ENCODE data around the gene FAM107B. TPM values are rescaled to one million over a fixed set of nuclear protein-coding genes. Genes with fewer than 3 reads are reported as not detected.
A peak's percentile ranks its signal among the peaks of the same experiment; 100 is the strongest.

Gene FAM107B
- polyA plus RNA-seq, 12 donors: 17.7 to 56.0 (median 24.0) TPM; not detected in 1

- no peak for DNase-seq
These were observed 267.5 kb downstream of the FAM107B start for GRCh38 chr10:14507176-14507575.

GRCh38 chr10:14502431-14502830 lies 272.3 kb downstream of the FAM107B start:
- DNase-seq: no peak

- DNase-seq: no peak
These were observed 274.4 kb downstream of the FAM107B start for GRCh38 chr10:14500172-14500765.

GRCh38 chr10:14499601-14499904 lies 275.1 kb downstream of the FAM107B start:
- no peak for DNase-seq

GRCh38 chr10:14498326-14498725 lies 276.4 kb downstream of the FAM107B start:
- DNase-seq: no peak

GRCh38 chr10:14491811-14492210 lies 282.9 kb downstream of the FAM107B start:
- no peak for DNase-seq

- DNase-seq: no peak
These were observed 285.0 kb downstream of the FAM107B start for GRCh38 chr10:14489522-14490177.

- no peak for DNase-seq
These were observed 287.2 kb downstream of the FAM107B start for GRCh38 chr10:14487488-14487883.

- no peak for DNase-seq
These were observed 287.8 kb downstream of the FAM107B start for GRCh38 chr10:14486777-14487487.

- DNase-seq: no peak
These were observed 288.7 kb downstream of the FAM107B start for GRCh38 chr10:14485986-14486385.

GRCh38 chr10:14483417-14483816 lies 291.3 kb downstream of the FAM107B start:
- DNase-seq: no peak

GRCh38 chr10:14481752-14482151 lies 292.9 kb downstream of the FAM107B start:
- DNase-seq: no peak

- no peak for DNase-seq
These were observed 293.7 kb downstream of the FAM107B start for GRCh38 chr10:14481014-14481413.

- DNase-seq: peak; percentile 87
These were observed 296.1 kb downstream of the FAM107B start for GRCh38 chr10:14478604-14479003.

- no peak for DNase-seq
These were observed 296.5 kb downstream of the FAM107B start for GRCh38 chr10:14478201-14478600.

GRCh38 chr10:14477408-14477710 lies 297.3 kb downstream of the FAM107B start:
- no peak for DNase-seq

- DNase-seq: no peak
These were observed 297.9 kb downstream of the FAM107B start for GRCh38 chr10:14476641-14477407.

GRCh38 chr10:14476006-14476405 lies 298.7 kb downstream of the FAM107B start:
- DNase-seq: no peak

- no peak for DNase-seq
These were observed 300.0 kb downstream of the FAM107B start for GRCh38 chr10:14474656-14475055.

GRCh38 chr10:14470920-14471319 lies 303.8 kb downstream of the FAM107B start:
- DNase-seq: no peak

GRCh38 chr10:14468726-14469125 lies 306.0 kb downstream of the FAM107B start:
- DNase-seq: no peak
